SK-MEL-5 (cell line): ENCODE results near the gene COIL. TPM values are rescaled to one million over a fixed set of nuclear protein-coding genes. Genes with fewer than 3 reads are reported as not detected.
"Not testable (repeated sequence)": the region's sequence is repeated elsewhere in the genome, so short reads cannot be mapped to it uniquely, and the experiment has no call there.

Source experiments
- DNase-seq: peaks from one replicate; pipeline ENCODE4 v3.0.0-alpha.2; 2016; ENCODE audit warnings: low read depth, low spot score
- in situ Hi-C: cut with HindIII; loops from 2 replicates; pipeline ENCODE4 v1.10.0; 2016; ENCODE audit warnings: low sequenced_read_pairs, high pct_unique_total_duplicates, low pct_unique_long_range_greater_than_20kb
- total RNA-seq: library from RNA; depleted of rRNA; stranded (reverse); fragments of >200 nt; shearing (Covaris generic); gene quantifications from 2 replicates; pipeline ENCODE4 v1.2.3, GENCODE V29; 2014

Gene COIL
- total RNA-seq, 1 experiment from 2014 or later, result 26.6 TPM

DNA sequence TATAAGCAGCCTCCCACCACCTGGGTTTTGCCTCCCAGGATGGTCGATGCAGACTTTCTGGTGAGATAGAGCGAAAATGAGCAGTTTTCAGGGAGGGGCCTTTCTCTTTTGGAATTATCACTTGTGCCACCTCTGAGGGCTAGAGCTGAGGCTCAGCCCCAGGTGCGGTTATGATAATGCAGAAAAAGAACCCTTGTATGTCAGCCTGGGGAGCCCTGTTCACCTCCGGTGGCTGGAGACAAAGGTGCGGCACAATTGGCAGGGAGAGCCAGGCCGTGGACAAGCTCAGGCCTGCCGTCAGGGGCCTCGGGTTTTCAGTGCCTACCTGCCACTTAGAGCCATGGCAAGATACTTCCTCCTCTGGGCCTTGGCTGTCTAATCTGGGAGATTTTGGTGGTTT, 21.5 kb upstream of the COIL start:
- in situ Hi-C loops, result no loop called here
- DNase-seq, result no peak

DNA sequence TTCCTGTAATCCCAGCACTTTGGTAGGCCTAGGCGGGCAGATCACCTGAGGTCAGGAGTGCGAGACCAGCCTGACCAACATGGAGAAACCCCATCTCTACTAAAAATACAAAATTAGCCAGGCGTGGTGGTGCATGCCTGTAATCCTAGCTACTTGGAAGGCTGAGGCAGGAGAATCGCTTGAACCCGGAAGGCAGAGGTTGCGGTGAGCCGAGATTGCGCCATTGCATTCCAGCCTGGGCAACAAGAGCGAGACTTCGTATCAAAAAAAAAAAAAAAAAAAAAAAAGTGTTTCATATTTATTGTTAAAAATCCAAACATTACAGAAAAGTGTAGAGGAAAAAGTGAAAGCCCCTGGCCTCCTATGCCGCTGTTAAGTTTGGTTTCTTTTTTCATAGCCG, 19.7 kb upstream of the COIL start:
- DNase-seq, in situ Hi-C loops: not testable (repeated sequence)

DNA sequence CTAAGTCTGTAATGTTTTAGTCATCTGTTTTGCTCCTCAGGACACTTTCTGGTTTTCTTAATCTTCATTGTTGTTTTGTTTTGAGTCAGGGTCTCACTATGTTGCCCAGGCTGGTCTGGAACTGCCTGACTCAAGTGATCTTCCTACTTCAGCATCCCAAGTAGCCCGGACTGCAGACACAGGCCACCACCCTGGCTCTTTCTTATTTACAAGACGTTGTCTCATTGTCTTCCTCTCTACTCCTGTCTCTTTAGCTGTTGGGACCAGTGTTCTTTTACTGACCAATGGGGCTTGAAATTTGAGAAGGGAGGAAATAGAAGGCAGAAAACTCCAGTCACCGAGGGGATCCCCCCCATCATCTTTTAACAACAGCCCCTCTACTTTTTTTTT, 18.2 kb upstream of the COIL start:
- in situ Hi-C loops, result no loop called here
- no peak for DNase-seq

DNA sequence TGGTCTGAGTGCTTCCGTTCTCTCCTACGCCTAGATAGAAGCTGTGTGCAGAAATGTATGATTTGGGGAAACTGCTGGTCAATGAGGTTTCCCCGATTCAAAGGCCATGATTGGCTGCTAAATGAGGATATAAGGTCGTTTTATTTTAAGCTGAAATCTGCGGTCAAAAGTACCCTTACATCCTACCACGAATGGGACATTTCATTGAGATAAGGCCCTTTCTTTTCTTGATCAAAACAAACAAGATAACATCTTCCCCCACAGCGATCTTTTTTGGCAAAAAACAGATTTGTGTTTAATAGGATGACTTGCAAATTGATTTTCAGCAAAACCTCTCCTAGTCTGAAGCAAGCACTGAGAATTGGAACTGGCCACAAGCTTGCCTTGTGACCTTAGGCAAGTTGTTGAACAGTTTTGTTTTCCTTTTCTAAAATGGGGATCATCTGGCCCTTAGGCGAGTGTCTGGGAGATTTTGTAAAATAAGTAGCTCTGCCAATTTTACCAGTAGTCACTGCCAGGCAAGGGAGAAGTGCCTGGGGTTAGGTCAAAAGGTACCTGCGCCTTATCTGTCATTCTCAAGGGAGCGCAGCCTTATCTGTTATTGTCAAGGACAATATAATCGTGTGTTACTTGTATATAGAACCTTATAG, 17.7 kb upstream of the COIL start:
- DNase-seq, result peak; percentile 25
- in situ Hi-C loops, result no loop called here

DNA sequence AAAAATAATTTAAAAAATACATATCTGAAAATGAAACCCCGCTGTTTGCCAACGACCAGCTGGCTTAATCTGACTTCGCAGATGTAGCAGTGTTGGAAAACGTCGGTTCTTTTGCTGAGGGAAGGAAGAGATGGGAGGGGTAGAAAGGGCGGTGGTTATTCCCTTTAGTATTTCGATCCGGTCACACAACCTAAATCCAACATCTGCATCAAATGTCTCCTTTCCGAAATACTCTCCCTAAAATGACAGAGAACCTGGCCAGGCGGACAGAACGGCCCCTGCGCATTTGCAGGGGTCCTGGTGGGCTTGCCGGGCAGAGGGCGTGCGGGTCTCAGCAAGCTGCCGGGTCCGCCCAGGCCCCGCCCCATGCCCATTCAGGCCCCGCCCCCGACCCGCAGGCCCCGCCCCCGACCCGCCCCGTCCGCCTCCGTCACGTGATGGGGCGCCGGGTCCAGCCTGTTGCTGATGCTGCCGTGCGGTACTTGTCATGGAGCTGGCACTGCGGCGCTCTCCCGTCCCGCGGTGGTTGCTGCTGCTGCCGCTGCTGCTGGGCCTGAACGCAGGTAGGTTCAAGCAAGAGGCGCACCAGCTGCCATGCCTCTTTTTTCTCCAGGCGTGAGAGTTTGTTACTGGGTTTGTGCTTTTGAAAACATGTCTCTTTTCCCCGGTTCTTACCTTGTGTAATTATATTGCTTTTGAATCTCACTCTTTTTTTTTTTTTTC, 17.0 kb upstream of the COIL start, which contains the start of gene SCPEP1:
Gene SCPEP1, plus strand, starts transcription at position 459 of the 723 bp plus-strand sequence. Its CDS starts 29 bp downstream, at position 488.
- in situ Hi-C loops, result no loop called here
- DNase-seq, result peak; percentile 80

DNA sequence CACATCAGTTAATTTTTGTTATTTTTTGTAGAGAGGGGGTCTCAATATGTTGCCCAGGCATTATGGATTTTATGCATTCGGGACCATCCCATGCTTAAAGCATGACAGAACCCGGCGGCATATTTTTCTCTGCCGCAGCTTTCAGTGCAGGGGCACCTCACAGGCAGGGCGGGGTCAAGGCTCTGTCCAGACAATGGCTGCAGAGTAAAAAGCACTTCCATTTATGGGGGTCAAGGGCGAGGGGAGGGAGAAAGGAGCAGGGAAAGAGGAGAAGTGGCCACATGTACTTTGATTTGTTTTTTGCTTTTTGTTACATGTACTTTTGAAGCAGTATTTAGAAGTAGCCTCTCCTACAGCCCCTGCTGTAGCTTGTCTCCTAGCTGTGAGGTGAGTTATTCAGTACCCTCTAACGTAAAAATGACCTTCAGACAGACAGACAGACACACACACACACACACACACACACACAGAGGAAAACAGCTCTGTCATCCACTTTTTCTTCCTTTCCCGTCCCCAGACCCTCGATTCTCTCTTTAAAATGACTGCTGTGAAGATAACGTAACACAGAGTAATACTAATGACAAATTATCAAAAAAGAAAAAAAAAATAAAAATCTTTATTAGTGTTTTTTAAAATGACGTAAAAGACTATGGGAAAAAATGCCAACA, 16.2 kb upstream of the COIL start:
- no peak for DNase-seq
- in situ Hi-C loops, result no loop called here

DNA sequence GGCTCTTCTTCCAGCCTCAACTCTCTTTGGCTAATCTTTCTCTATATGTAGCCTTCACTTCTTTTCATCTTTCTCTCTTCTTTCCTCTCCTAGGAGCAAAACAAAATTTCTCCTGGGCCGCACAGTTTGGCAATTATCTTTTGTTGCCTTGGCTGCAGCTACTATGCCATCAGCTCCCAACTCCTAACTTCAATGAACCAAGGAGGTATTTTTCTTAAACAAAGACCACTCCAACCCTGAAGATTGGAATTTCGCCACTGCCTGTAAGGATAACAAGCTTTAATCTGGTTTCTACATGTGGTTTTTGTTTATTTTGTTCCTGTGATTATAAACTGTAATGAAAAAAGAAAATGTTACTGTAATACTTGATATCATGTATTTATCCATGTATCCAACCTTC, 14.8 kb upstream of the COIL start:
- in situ Hi-C loops, result no loop called here
- DNase-seq, result no peak

DNA sequence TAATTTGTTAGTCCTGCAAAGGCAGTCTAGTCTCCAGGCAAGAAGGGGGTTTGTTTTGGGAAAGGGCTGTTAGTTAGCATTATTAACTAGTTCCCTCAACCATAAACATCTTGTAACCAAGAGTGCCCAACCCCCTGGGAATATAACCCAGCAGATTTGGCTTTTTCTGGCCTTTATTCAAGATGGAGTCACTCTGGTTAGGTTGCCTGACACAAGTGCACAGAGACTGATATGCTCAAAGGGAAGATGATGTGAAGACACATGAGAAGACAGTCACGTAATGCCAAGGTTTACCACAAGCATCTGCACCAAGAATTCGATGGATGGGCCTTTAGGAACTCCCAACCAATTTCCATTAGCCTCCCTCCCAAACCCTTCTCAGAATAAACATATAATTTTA, 13.2 kb upstream of the COIL start:
- in situ Hi-C loops, result no loop called here

DNA sequence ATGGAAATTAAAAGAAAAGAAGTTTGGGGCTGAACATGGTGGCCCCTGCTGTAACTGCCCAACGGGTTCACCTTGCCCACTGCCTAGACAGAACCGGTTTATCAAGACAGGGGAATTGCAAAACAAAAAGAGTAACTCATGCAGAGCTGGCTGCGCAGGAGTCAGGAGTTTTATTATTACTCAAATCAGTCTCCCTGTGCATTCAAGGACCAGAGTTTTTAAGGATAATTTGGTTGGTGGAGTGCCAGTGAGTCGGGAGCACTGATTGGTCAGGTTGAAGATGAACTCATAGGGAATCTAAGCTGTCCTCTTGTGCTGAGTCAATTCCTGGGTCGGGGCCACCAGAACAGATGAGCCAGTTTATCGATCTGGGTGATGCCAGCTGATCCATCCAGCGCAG, 12.7 kb upstream of the COIL start:
- in situ Hi-C loops, result no loop called here
- DNase-seq, result no peak

More for the DNA sequence above, 13.2 kb upstream of the COIL start:
- DNase-seq, result no peak

DNA sequence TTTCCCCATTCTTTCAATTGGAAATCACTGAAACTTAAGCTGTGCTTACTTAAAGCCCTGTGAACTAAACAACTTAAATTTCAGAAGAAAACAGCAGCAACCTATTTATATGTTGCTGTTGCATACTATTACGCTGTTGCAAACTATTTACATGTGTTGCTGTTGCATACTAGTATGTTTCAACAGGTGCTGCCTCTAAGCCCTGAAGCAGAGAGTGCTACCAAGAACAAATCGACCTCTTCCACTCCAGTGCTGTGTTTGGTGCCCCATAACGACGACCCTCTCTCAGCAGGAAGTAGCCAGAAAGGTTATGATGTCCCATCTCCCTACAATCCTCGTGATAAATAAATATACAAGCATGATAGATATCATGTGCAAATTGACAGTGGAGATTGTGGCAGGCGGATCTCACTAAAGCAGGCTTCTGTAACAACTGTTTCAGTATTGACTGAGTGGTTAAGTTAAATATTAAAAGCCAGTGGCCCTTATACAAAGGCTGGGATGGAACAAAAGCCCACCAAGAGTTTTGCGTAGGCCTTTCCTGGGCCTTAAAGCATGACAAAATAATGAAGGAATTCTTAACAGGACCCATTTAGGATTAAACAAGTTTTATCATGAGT, 11.4 kb upstream of the COIL start:
- DNase-seq, result no peak
- in situ Hi-C loops, result no loop called here

DNA sequence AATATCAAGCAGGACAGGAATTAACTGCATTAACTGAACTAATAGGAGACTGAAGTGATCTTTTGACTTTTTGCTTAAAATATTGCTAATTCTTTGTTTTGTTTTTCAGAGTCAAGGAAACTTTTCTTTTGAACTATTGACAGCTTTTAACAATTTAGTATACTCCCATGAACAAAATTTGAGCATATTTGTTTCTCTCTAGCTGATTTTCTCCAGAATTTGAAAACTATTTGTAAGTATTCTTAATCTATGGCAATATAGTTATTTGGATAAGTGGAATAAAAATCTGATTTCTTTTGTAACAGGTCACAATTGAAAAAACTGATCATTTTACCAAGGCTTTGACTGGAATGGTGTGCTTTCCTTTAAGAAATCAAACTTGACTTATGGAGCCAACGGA, 10.1 kb upstream of the COIL start:
- DNase-seq, result no peak
- in situ Hi-C loops, result no loop called here

DNA sequence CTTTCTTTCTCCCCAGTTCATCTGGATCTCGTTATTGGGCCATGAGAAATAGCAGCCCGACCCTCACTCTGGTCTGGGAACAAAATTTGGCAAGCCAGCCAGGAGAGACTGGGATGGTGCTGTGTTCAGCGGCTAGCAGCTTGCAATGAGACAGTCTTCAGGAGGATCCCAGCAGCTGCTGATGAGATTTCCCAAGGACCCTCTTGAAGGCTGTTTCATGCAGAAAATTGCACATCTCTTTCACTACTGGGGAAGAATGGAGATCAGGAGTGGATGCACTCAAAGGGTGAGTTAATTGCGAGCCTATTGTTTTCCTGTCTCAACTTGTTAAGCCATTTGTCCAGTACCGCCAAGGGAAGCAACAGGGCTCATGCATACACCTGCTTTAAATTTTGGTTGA, 5.5 kb upstream of the COIL start:
- DNase-seq, result no peak
- in situ Hi-C loops, result no loop called here

DNA sequence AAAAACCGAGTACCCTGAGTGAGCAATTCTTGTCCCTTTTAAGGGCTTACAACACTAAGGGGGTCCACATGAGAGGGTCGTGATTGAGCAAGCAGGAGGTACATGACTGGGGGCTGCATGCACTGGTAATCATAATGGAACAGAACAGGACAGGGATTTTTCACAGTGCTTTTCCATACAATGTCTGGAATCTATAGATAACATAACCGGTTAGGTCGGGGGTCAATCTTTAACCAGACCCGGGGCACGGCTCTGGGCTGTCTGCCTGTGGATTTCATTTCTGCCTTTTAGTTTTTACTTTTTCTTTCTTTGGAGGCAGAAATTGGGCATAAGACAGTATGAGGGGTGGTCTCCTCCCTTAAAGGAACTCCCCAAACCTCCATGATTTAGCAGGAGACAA, 4.8 kb upstream of the COIL start:
- DNase-seq, in situ Hi-C loops: not testable (repeated sequence)

DNA sequence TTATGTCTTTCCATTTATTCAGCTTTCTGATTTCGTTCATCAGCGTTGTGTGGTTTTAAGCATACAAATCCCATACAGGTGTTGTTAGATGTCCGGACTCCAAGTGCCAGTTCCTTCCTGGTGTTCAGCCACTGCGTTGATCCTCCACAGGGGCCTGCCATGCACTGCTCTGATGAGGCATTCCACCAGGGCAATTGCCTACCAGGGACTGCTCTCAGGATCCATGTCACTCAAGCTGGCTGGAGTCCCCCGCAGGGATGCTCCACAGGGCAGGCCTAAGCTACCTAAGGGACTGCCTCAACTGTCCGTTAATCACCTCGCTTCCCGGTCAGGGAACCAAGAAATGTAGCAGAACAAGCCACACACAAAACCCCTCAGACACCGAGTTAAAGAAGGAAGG, 4.4 kb upstream of the COIL start:
- DNase-seq, in situ Hi-C loops: not testable (repeated sequence)

DNA sequence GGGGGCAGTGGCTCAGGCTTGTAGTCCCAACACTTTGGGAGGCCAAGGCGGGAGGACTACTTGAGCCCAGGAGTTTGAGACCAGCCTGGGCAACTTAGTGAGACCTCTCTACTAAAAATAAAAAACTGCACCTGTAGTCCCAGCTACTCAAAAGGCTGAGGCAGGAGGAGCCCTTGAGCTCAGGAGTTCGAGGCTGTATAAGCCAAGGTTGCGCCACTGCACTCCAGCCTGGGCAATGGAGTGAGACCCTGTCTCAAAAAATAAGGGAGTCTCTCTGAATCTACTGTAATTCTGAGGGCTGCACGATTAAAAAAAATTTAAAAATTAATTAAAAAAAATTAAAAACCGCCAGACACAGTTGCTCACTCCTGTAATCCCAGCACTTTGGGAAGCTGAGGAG, 3.9 kb downstream of the COIL start:
- DNase-seq, result no peak
- in situ Hi-C loops, result no loop called here

DNA sequence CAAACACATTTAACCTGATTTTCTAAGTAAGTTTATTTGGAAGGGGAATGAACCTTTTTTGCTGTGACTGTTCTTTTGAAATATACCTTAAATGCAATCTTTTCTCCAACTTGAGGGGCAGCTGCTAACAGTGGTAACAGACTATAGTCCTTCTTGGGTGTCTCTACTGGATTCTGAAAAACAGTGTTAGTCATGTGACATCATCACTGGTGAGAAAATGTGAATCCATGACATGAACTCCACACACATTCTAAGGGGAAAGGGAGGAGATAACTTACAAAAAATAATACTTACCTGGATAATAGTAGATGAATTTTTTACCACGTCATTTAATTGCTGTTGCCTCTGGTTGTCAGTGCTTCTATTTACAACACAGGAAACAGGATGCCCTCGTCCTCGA, 11.3 kb downstream of the COIL start:
- in situ Hi-C loops, result no loop called here
- DNase-seq, result no peak

DNA sequence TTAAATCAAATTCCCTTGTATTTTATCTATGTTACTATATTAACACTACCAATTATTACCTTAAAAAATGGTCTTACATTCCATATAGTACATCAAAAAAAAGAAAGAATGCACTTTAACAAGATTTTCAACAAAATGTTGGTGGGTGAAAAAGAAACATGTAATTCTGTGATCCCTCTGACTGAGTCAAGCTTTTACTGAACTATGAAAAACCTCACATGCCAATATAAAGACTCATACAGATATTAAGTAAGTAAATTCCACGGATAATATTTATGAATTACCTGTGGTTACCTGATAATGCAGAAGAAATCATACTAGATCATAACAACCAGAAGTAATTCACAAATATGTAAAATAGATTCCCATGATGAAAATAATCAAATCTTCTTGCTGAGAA, 12.4 kb downstream of the COIL start:
- no peak for DNase-seq
- in situ Hi-C loops, result no loop called here

DNA sequence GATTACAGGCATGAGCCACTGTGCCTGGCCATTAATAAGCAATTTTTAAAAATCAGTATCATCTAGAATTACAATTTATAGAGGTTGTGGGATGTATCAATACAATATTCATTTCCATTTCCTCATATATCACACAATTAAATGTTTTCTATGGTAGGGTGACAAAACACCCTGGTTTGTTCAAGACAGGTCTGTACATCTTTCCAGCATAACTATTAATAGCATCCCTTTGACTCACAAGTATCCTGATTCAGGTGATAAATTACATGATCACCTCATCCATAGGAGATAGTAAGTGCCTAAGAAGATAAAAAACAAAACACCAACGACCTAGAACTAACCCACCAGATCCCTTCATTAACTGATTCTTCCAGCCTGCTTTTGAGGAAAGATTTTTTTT, 13.1 kb downstream of the COIL start:
- DNase-seq, result no peak
- in situ Hi-C loops, result no loop called here
